Measurements from ENCODE around the gene CATSPERB.
"Not testable (repeated sequence)": the region's sequence is repeated elsewhere in the genome, so short reads cannot be mapped to it uniquely, and the experiment has no call there.

The CATSPERB gene

DNA sequence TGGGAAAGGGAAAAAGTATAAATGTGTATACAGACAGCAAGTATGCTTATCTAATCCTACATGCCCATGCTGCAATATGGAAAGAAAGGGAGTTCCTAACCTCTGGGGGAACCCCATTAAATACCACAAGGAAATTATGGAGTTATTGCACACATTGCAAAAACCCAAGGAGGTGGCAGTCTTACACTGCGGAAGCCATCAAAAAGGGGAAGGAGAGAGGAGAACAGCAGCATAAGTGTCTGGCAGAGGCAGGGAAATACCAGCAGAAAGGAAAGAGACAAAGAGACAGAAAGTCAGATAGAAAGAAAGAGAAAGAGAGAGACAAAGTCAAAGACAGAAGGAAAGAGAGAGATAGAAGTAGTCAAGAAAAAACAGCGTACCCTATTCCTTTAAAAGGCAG, 64.8 kb downstream of the CATSPERB start:
- not testable (repeated sequence) for DNase-seq

GRCh38 chr14:91660790-91661189, 71.1 kb downstream of the CATSPERB start:
- DNase-seq, result no peak

- DNase-seq, result no peak
These were observed 77.0 kb downstream of the CATSPERB start for GRCh38 chr14:91654836-91655235.

DNA sequence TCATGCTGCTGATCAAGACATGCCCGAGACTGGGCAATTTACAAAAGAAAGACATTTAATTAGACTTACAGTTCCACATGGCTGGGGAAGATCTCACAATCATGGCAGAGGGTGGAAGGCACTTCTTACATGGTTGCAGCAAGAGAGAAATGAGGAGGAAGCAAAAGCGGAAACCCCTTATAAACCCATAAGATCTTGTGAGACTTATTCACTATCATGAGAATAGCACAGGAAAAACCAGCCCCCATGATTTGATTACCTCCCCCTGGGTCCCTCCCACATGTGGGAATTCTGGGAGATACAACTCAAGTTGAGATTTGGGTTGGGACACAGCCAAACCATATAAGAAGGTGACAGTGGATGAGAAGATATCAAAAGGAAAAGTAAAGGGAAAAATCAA, 78.4 kb downstream of the CATSPERB start:
- no peak for DNase-seq

DNA sequence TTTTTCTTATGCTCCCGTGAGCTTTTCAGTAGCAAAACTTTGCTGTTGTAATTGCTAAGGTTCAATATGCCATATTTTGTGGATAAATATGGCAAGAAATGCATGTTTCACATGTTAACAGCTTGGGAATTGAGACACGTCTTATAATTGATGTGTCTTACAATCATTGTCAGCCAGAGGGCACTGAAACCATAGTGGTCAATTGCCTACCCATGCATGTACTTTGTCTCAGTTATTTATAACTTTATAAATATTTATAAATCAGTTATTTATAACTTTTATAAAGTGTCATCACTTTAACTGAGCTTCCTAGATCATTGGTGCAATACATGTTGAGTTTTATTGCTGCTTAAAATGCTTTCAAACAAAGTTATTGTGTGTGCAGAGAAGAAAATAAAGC, 82.0 kb downstream of the CATSPERB start:
- peak in 1 of 5 experiments; percentile 67 for DNase-seq

GRCh38 chr14:91647856-91648255, 84.0 kb downstream of the CATSPERB start:
- DNase-seq, result no peak

GRCh38 chr14:91636604-91637003, 95.3 kb downstream of the CATSPERB start:
- no peak for DNase-seq

GRCh38 chr14:91624757-91625156, 107.1 kb downstream of the CATSPERB start:
- DNase-seq, result no peak

DNA sequence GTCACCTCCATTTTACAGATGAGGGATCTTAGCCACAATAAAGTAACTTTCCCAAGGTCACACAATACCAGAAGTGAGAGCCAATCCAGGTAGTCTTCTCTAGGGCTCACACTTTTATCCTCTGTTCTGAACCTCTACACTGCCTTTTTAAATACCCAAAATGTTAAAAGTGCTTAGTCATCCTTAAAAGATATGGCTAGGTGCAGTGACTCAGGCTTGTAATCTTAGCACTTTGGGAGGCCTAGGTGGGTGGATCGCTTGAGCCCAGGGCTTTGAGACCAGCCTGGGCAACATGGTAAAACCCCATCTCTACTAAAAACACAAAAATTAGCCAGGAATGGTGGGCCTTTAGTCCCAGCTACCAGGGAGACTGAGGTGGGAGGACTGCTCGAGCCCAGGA, 117.7 kb downstream of the CATSPERB start:
- no peak for DNase-seq

DNA sequence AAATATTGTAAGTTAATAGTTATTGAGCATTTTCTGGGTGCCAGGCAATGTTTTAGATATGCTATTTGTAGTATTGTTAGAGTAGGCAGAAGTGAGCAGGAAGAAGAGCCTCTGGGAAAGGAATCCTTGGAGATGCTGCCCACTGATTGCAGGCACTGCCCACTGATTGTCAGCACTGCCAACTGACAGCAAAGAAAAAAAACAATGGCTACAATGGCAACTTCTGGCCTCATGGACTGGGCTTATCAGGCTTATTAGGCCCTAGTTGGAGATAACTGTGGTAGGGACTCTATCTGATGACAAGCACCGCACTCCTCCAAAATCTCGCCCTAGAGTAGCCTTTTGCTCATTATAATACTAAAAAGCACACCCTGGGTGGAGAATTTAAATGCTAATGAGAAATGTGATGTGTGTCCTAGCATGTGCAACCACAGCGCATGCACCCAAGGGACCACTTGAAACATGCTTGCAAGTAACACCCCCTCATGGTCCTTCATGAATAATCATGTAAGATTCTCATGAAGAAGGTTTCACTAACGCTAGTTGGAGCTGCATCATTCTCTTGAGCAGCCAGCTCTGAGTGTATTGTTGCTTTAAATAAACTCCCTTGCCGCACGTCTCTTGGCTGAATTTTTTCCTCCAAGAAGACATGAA, 118.3 kb downstream of the CATSPERB start:
- DNase-seq, result no peak

GRCh38 chr14:91611528-91611927, 120.4 kb downstream of the CATSPERB start:
- DNase-seq, result no peak

GRCh38 chr14:91609161-91609560, 122.7 kb downstream of the CATSPERB start:
- DNase-seq, result no peak

DNA sequence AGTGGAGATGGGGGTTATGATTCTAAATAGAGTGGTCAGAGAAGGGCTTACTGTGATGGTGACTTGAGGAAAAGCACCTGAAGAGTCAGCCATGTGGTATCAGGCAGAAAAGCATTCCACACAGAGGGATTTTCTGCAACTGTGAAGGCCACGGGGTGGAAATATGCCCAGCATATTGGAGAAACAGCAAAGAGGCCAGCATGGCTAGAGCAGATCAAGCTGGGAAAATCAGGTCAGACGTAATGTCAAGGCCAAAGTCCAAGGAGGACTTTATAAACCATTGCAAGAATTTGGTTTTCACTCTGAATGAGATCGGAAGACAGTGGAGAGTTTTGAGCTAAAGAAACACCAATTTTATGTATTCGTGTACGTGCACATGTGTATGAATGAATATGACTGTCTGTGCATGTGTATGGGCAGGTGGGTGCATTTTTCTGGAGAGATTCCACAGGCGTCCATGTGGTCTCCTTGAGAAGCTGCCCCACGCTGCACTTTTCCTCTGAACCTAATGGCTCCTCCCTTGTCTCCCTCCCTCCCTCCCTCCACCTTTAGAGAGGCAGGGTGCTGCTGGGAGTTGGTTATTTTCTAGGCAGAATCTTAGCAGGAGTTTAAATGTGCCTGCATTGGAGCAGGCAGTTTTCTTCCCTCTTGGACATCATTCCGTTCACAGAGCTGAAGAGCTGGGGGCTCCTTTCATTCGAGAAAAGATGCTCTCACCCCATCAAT, 124.4 kb downstream of the CATSPERB start:
- DNase-seq, result no peak

DNA sequence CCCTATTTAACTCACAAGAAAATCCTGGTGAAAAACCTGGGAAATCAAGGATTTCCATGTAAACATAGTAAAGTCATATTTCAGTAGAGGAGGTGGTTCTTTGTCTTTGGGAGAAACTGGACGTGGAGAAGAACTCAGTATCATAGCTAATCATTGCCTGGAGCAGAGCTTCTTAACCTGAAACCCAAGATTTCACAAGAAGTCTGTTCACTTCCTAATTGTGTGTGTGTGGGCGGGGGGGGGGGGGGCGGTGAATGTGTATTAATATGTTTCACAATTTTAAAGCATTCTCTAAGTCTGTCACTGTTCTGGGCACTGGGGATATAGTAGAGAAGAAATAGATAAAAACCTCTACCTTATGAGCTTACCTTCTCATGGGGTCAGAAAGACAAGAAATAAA, 125.0 kb downstream of the CATSPERB start:
- peak in 1 of 5 experiments; percentile 29 for DNase-seq

- DNase-seq, result not testable (repeated sequence)
These were observed 127.3 kb downstream of the CATSPERB start for GRCh38 chr14:91604611-91605010.

DNA sequence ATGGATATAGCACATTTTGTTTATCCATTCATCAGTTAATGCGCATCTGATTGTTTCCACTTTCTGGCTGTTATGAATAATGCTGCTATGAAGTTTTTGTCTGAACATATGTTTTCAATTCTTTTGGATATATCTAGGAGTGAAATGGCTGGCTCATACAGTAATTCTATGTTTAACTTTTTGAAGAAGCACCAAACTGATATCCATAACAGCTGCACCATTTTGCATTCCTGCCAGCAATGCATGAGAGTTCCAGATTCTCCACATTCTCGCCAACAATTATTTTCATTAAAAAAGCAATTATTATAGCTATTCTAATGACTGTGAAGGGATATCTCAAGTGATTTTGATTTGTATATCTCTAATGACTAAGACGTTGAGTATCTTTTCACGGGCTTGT, 131.9 kb downstream of the CATSPERB start:
- no peak for DNase-seq

GRCh38 chr14:91595736-91596135, 136.2 kb downstream of the CATSPERB start:
- DNase-seq, result no peak

DNA sequence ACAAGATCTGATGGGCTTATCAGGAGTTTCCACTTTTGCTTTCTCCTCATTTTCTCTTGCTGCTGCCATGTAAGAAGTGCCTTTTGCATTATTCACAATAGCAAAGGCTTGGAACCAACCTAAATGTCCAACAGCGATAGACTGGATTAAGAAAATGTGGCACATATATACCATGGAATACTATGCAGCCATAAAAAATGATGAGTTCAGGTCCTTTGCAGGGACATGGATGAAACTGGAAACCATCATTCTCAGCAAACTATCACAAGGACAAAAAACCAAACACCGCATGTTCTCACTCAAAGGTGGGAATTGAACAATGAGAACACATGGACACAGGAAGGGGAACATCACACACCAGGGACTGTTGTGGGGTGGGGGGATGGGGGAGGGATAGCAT, 137.9 kb downstream of the CATSPERB start:
- not testable (repeated sequence) for DNase-seq

- no peak for DNase-seq
These were observed 145.5 kb downstream of the CATSPERB start for GRCh38 chr14:91586410-91586809.

DNA sequence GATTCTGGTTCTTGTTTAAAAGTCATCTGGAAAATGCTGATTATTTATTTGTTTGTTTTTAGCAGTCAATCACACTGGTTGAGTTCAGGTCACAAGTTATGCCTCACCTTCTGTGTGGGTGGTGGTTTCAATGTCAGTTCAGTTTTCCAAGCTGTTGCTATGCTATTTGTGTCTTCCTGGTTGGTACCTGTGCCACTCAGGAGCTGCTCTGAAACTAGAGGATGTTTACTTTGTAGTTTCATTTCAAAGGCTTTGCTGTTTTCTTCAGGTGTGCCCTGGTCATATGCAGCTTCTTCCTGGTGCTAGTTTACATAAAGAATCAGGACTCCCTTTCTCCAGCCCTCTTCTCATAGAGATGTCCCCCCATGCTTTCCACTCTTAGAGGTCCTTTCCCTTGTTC, 146.0 kb downstream of the CATSPERB start:
- no peak for DNase-seq

DNA sequence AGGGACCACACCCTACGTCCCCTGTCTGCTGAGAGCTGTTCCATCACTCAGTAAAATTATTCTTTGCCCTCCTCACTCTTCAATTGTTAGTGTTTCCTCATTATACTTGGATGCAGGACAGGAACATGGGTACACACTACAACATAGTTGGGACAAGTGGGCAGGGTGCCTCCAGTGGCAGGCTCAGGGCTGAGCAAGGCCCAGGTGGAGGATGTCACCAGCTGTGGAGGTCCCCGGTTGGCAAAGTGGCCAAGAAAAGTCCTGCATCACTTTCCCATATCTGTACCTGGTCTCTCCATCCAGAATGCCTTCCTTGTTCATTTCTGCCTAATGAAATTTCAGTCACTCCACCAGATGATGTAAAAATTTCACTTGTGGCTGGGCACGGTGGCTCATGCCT, 149.1 kb downstream of the CATSPERB start:
- no peak for DNase-seq

DNA sequence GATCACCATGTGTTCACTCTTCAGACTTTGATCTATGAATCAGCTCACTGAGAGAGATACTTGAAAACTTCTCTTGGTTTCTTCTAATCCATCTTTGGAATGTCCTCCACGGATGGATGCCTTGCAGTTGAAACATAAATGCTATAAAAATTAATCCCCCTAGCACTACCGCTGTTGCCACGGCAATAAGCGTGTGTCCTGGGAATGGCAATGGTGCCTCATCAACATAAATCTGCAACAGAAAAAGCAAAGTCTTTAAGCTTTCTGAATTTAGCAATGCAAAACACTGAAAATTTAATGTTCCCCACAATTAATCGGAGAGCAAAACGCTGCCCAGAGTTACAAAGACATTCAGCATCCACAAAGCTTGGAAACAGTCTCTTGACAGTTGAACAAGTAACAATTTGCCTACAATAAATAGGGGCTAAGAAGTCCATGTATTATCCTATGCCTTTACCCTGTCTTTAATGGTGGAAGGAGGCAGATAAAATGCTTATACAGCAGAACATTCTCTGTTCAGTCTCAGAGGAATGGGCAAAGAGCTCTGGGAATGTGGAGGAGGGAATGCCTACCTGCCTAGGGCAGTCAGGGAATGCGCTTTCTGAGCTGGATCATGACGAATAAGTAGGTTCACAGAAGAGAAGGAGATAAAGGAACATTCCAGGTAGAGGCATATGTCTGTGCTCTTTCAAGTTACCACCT, 150.9 kb downstream of the CATSPERB start:
- no peak for DNase-seq

DNA sequence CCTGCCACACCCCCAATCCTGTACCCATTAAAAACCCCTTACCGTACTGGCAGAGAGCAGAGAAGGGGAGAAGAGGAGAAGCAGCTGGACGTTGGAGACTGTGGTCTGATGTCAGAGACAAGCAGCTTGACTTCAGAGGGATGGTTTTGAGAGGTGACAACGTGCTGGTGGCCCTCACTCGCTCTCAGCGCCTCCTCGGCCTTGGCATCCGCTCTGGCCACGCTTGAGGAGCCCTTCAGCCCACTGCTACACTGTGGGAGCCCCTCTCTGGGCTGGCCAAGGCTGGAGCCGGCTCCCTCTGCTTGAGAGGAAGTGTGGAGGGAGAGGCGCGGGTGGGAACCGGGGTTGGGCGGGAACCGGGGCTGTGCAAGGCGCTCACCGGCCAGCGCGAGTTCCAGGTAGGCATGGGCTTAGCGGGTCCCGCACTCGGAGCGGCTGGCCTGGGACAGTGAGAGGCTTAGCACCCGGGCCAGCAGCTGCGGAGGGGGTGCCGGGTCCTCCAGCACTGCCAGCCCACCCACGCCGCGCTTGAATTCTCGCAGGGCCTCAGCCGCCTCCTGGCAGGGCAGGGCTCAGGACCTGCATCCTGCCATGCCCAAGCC, 154.2 kb downstream of the CATSPERB start:
- no peak for DNase-seq

All from T-helper 2 cell (primary cell).